ENCODE results near the gene MCU.
A peak's percentile ranks its signal among the peaks of the same experiment; 100 is the strongest.

The MCU gene

DNA sequence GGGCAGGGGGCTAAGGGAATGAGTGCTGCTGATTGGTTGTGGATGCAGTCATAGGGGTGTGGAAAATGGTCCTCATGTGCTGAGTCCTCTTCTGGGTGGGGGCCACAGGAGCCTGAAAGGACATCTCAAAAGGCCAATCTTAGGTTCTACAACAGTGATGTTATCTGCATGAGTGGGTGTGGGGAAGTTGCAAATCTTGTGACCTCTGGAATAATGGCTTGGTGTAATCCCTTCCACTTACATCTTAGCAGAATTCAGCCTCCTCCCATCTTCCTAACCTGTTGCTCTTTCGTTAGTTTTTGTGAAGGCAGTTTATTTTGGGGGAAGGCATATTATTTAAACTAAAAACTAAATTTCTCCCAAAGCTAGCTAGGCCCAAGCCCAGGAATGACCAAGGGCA is 159.6 kb downstream of the MCU start:
- in situ Hi-C loops (cut with HindIII; ENCODE audit: low pct_ligation_motif_present, low pct_unique_long_range_greater_than_20kb, low sequenced_read_pairs) = no loop called here

DNA sequence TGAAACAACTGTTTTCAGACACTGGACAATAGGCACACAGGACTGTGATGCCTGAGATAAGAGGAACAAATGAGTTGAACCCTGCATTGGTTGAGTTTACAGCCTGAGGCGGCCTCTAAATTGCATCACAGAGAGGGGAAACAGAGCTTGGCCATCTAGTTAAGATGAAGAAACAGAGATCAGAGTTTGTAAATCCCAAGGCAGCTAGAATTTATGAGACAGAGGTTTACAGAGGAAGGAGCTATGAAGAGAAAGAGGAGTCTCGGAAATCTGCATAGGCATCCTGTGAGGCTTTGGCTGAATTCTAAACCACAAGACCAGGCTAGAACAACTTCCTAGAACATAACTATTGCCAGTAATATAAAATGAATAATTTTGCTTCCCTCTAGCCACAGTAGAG is 160.6 kb downstream of the MCU start:
- in situ Hi-C loops (cut with HindIII; ENCODE audit: low pct_ligation_motif_present, low pct_unique_long_range_greater_than_20kb, low sequenced_read_pairs) = no loop called here
- DNase-seq = no peak

More for the DNA sequence above, 159.6 kb downstream of the MCU start:
- DNase-seq = no peak

DNA sequence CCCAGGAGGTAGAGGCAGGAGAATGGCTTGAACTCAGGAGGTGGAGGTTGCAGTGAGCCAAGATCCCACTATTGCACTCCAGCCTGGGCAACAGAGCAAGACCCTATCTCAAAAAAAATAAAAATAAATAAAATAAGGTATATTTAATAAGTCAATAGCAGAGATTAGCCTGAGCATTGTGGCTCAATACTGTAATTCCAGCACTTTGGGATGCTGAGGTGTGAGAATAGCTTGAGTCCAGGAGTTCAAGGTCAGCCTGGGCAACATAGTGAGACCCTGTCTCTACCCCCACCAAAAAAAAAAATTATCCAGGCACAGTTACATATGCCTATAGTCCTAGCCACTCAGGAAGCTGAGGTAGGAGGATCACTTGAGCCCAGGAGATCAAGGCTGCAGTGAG is 163.2 kb downstream of the MCU start:
- no peak for DNase-seq
- in situ Hi-C loops (cut with HindIII; ENCODE audit: low pct_ligation_motif_present, low pct_unique_long_range_greater_than_20kb, low sequenced_read_pairs) = no loop called here

DNA sequence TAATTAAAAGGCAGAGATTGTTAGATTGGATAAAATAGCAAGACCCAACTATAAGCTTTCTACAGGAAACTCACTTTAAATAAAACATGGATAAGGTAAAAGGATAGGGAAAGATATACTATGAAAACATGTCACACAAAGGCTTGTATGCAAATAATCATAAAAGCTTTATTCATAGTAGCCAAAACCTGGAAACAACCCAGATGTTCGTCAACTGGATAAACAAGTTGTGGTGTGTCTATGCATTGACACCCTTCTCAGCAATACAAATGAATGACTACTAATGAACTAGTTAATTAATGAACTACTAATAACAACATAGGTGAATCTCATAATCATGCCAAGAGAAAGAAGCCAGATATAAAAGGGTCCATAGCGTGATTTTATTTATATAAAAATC is 163.8 kb downstream of the MCU start:
- no peak for DNase-seq

DNA sequence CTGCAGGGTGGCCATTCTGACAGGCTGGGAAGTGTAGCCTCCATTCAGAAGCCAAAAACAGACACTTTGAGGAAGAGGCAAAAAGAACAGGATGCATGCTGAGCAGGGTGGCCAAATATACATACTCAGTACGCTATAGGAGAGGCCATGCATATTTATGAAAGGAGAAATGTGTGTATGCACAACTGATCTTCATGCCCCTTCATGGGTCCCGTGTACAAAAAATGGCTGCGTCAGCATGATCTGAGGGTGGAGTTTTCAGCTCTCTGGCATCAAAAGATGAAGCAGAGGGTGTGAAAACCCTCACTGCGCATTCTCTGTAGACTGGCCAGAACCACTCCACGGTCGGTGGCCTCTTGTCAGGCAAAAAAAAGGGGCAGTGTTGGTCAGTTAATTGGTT is 166.1 kb downstream of the MCU start:
- in situ Hi-C loops (cut with HindIII; ENCODE audit: low pct_ligation_motif_present, low pct_unique_long_range_greater_than_20kb, low sequenced_read_pairs) = no loop called here
- DNase-seq = no peak

More for the DNA sequence above, 163.8 kb downstream of the MCU start:
- in situ Hi-C loops (cut with HindIII; ENCODE audit: low pct_ligation_motif_present, low pct_unique_long_range_greater_than_20kb, low sequenced_read_pairs) = no loop called here

DNA sequence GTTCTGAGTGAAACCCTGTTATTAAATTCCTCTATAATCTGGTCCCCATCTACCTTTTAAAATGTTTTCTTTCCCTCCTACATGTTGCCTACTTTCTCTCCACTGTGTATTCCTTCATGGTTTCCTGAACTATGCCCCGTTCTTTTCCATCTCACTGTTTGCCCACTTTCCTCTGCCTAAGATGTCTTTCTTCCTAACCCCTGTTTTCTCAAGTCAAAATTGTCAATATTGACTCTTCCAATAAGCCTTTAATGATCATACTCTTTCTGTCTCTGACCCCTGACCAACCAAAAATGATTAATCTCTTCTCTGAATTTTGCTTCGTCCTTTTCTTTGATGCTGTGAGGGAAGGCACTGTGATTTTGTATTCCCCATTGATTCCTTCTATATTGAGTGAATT is 171.0 kb downstream of the MCU start:
- DNase-seq = no peak
- in situ Hi-C loops (cut with HindIII; ENCODE audit: low pct_ligation_motif_present, low pct_unique_long_range_greater_than_20kb, low sequenced_read_pairs) = no loop called here

DNA sequence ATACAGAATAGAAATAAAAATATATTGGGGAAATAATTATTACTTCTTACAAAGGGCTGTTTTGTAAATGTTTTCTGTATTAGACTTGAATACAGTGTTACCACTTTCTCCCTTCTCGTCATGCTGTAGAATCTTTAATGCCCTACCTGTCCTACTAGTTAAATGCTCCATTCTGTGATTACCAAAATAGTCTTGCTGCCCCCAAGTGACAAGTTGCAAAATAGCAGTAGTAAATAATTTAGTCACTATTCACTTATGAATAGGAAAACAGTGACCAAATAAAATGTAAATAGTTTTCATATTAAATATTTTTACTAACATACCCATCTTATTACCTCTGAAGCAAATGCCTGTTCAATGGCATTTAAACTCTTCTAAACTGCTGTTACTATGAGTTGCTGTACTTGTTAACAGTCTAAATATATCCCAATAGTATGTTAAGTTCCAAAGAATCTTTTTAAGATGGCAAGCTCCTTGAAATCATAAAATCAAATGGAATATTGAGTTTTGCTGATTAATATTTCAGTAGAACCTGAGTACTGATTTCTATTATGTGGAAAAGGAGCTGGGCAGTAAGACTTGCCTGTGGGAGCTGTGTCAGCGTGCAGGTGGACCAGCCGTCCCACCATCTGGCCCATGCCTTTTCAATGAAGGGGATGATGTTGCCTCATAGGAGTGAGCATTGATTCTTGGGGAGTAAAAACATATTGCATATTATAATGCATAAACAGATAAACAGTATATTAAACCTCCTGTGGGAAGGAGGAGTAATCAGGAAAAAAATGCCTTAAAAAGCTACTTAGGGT is 183.5 kb downstream of the MCU start:
- in situ Hi-C loops (cut with HindIII; ENCODE audit: low pct_ligation_motif_present, low pct_unique_long_range_greater_than_20kb, low sequenced_read_pairs) = no loop called here
- DNase-seq = peak; percentile 49

DNA sequence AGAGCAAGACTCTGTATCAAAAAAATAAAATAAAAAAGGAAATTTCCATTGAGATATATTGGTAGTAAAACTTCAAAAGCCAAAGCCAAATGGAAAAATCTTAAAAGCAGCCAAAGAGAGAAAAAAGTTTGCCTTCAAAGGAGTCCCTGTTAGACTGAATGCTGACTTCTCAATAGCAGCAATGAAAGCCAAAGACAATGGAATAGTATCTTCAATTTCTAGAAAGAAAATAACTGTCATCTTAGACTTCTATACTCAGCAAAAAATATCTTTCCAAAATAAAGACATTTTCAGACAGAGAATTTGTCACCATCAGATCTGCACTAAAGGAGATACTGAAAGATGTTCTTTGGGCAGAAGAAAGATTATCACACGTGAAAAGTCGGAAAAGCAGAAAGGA is 187.3 kb downstream of the MCU start:
- in situ Hi-C loops (cut with HindIII; ENCODE audit: low pct_ligation_motif_present, low pct_unique_long_range_greater_than_20kb, low sequenced_read_pairs) = no loop called here
- DNase-seq = no peak

DNA sequence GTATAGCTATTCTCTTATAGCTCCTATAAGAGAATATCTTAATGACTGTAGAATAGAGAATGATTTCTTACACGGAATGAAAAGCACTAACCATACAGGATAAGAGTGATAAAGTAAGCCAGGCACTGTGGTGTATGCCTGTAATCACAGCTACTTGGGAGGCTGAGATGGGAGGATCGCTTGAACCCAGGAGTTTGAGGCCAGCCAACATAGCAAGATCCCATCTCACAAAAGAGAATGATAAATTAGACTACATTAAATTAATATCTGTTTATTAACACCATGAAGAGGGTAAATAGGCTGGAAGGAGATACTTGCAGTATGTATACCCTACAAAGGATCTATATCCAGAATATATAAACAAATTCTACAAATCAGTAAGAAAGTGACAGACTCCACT is 189.3 kb downstream of the MCU start:
- in situ Hi-C loops (cut with HindIII; ENCODE audit: low pct_ligation_motif_present, low pct_unique_long_range_greater_than_20kb, low sequenced_read_pairs) = no loop called here

DNA sequence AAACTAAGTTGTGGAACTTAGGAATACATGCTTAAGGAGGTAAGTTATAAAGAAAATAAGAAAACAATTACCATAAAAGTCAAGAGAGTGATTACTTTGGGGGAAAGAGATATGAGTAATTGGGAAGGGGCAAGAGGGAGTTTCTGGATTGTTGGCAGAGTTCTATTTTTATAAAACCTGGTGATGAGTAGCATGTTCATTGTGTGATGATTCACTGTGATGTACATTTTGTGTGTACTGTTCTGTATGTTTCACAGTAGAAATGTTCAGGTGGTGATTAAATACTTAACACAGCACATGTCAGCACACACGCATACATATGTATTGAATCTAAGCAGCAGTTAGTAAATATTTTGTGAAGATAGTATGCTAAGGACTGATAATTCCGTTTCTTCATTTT is 191.9 kb downstream of the MCU start:
- in situ Hi-C loops (cut with HindIII; ENCODE audit: low pct_ligation_motif_present, low pct_unique_long_range_greater_than_20kb, low sequenced_read_pairs) = no loop called here
- DNase-seq = no peak

More for the DNA sequence above, 189.3 kb downstream of the MCU start:
- DNase-seq = no peak

DNA sequence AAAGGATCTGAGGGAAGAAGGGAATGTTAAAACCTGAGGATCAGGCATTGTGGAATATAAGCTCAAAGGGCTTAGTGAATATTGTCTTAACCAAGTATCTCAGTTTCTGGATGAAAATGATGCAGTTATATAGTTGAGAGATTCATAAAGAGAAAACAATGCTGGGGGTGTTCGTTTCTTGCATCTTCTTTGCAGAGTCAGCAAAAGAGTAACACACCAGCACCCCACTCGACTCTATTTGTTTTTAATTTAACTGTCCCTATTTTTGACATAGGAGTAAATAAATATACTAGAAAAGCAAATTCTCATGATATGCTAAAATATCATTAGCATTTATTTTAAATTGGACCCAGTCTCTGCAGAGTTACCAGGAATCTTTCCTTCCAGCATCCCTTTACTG is 194.0 kb downstream of the MCU start:
- in situ Hi-C loops (cut with HindIII; ENCODE audit: low pct_ligation_motif_present, low pct_unique_long_range_greater_than_20kb, low sequenced_read_pairs) = no loop called here
- DNase-seq = no peak

DNA sequence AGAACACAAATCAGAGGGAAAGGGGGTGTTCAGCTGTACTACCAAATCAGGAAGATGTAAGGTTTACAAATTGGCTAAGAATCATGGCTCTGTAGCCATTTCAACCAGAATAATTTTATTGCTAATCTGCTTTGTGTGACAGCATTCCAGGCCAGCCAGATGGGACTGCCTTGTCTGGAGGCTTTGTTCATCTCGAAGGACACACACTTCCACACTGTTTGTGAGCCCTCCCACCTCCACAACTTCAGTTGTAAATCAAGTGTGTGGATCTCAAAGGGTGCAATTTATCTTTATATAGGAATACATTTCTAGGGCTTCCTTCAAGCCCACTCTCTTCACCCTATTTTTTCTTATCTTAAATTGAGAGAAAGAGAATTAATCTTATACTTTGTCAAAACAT is 194.7 kb downstream of the MCU start:
- in situ Hi-C loops (cut with HindIII; ENCODE audit: low pct_ligation_motif_present, low pct_unique_long_range_greater_than_20kb, low sequenced_read_pairs) = no loop called here

DNA sequence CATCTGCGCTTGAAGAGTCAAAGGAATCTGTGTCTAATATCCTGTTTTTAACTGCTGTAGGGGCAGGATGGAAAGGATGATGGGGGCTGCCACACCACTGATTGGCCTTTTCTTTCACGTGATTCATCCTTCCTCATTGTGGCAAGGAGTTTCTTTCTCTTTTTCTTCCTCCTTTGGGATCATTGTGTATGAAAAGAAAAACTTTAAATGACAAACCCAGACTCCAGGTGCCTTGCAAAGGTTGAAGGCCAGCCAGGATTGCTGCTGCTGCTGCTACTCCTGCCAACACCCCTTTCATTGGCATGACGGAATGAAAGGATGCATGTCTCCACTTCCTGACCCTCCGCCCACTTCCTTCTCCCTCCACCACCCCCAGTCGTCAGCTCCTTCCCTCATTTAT is 195.1 kb downstream of the MCU start:
- in situ Hi-C loops (cut with HindIII; ENCODE audit: low pct_ligation_motif_present, low pct_unique_long_range_greater_than_20kb, low sequenced_read_pairs) = no loop called here
- DNase-seq = no peak

More for the DNA sequence above, 194.7 kb downstream of the MCU start:
- DNase-seq = no peak

DNA sequence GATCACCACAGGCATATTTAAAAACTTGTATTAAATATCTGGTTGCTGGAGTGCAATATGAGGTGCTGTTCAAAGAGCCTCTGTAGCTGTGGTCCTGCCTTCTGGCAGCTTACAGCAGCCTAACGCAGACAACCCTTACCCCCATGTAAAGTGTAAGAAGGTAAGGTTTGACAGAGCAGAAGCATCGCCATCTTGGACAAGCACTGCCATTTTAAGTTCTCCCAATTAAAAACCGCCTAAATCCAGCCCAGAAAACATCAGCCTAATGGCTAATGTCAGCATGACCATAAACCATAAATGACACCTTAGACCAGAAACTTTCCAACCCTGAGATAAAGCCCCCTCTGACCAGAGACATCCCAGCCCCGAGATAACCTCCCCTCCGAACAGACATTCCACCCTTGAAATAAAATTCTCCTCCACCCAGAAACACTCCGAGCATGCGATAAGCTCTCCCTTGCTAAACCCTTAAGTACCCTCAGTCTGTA is 196.3 kb downstream of the MCU start:
- in situ Hi-C loops (cut with HindIII; ENCODE audit: low pct_ligation_motif_present, low pct_unique_long_range_greater_than_20kb, low sequenced_read_pairs) = no loop called here
- no peak for DNase-seq

DNA sequence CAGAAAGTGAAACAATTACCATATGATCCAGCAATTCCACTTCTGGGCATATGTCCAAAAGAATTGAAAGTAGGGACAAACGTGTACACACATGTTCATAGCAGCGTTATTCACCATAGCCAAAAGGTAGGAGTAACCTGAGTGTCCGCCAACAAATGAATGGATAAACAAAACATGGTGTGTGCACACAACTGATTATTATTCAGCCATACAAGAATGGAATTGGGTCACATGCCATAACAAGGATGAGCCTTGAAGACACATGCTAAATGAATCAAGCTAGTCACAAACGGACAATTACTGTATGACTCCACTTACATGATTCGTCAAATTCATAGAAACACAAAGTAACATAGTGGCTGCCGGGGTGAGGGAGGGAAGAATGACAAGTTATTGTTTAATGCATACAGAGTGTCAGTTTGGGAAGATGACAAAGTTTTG is 197.5 kb downstream of the MCU start:
- in situ Hi-C loops (cut with HindIII; ENCODE audit: low pct_ligation_motif_present, low pct_unique_long_range_greater_than_20kb, low sequenced_read_pairs) = no loop called here
- no peak for DNase-seq

DNA sequence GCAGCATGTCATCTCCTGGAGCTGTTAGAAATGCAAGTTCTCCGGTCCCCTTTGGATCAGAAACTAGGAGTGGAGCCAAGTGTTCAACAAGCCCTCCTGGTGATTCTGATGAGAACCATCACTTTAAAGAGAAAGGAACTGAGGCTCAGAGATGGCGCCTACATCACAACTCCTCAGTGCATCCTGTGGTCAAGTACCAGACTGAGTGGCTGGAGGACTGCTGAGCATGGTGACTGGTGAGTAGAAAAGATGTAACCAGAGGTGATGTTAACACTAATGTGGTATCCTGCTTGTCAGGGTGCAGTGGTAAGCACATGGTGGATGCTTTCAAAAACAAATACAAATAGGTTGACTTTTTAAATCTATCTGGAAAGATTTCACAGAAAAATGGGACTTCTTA is 198.1 kb downstream of the MCU start:
- DNase-seq = no peak
- in situ Hi-C loops (cut with HindIII; ENCODE audit: low pct_ligation_motif_present, low pct_unique_long_range_greater_than_20kb, low sequenced_read_pairs) = no loop called here

DNA sequence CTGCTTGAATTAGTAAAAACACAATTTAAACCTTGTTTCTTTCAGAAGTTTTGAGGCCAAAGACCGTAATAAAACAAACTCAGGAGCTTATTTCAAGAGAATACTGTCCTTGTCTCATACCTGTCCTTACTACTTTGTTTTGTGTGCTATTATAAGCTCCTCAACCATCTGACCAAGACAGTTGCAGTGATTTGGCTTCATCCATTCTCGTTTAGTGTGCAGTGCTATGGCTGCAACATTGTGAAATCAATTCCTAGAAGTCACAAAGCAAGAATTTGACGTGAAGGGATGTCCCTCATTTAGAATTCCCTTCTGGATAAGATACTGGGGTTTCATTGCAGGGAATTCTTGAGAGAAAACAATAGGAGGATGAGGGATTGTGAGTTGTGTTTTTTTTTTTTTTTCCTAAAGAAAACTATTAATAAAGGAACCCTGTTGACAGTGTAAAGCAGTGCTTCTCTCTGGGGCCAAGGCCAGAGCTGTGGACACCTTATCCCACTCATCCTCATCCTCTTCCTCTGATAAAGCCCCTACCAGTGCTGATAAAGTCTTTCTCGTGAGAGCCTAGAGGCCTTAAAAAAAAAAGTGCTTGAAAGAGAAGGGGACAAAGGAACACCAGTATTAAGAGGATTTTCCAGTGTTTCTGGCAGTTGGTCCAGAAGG is 201.3 kb downstream of the MCU start, which contains the start of gene OIT3:
OIT3 (plus strand) TSS at position 604 of the 663 bp plus-strand sequence. CDS start 60 bp downstream, outside the sequence.
- DNase-seq = no peak
- in situ Hi-C loops (cut with HindIII; ENCODE audit: low pct_ligation_motif_present, low pct_unique_long_range_greater_than_20kb, low sequenced_read_pairs) = no loop called here

DNA sequence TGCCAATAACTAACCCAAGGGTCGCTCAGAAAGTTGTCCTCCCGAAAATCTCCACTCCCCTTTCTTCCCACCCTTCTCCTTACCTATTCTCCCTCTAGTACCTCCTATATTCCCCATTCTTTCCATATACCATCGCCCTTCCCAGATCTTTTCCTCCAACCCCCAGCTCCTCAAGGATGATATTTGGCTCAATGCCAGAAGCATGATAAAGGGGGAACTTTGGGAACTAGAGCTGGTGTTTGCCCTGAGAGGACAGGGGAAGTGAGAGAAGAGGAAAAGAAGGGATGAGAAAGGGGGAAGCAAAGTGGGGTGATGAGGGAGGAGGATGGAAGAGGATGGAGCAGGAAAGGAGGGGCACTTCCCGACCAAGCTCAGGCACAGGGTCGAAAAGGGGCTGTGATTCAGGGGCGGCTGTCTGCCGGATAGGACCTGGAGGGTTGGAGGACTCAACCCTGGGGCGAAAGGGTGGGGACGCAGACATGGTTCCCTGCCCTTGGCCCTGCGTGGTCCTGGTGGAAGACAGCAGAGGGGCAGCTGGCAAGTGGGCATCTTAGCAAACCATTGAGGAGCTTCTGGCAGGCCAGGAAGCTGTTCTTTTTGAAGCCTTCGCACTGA is 203.4 kb downstream of the MCU start:
- DNase-seq = no peak
- in situ Hi-C loops (cut with HindIII; ENCODE audit: low pct_ligation_motif_present, low pct_unique_long_range_greater_than_20kb, low sequenced_read_pairs) = no loop called here

DNA sequence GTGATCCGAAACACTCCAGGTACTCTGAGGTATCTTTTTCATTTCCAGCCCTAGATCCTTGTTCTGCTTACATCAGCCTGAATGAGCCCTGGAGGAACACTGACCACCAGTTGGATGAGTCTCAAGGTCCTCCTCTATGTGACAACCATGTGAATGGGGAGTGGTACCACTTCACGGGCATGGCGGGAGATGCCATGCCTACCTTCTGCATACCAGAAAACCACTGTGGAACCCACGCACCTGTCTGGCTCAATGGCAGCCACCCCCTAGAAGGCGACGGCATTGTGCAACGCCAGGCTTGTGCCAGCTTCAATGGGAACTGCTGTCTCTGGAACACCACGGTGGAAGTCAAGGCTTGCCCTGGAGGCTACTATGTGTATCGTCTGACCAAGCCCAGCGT is 206.7 kb downstream of the MCU start:
- in situ Hi-C loops (cut with HindIII; ENCODE audit: low pct_ligation_motif_present, low pct_unique_long_range_greater_than_20kb, low sequenced_read_pairs) = no loop called here
- DNase-seq = no peak
